ENCODE results near the gene WBP1. TPM values are rescaled to one million over a fixed set of nuclear protein-coding genes. Genes with fewer than 3 reads are reported as not detected.

Gene WBP1
- total RNA-seq, 1 experiment from 2014 or later, result 64.4 TPM

DNA sequence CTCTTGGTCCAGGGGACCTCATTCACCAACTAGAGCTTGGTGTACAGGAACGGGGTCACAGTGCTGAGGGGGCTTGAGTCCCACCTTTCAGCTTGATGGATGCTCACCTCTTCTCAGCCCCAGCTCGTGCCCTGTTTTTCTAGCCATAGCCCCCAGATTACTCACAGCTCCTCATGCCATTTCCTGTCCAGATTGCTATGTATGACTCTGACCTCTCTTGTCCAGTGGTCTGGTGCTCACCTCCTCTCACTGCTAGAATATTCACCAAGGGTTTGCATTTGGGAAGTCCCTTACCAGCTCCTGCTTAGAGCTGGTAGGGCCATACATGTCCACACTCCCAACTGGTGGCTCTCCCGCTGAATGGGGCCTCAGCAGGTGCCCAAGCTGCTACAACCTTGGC is 35.3 kb downstream of the WBP1 start:
- Histone ChIP-seq H3K4me1 (ENCODE audit: insufficient read depth, low read length) (peaks cover 11% of the 10 kb centered on the region), H3K9me2 (replicated peaks; ENCODE audit: low read length) (no peaks in the 10 kb centered on the region), H3F3A (ENCODE audit: low read length, unreplicated experiment) (no peaks in the 10 kb centered on the region), H3K4me2 (ENCODE audit: low read length) (no peak overlapping the region), H3K9me3 (ENCODE audit: low read length) (no peaks in the 10 kb centered on the region), H2AFZ (ENCODE audit: low read length) (no peak overlapping the region), H3K79me2 (ENCODE audit: low read length) (no peaks in the 10 kb centered on the region), H3K27ac (ENCODE audit: low read length) (no peak overlapping the region), H4K20me1 (ENCODE audit: low read length) (no peaks in the 10 kb centered on the region), H3K27me3 (ENCODE audit: low read length) (no peaks in the 10 kb centered on the region), H3K4me3 (ENCODE audit: low read length) (no peak overlapping the region), H3K36me3 (ENCODE audit: low read depth, low read length) (peaks cover 28% of the 10 kb centered on the region), H3K9ac (ENCODE audit: low read length) (no peak overlapping the region)
- ATAC-seq (no peak), DNase-seq (no peak)
- ChIA-PET CTCF (no interaction called here), POLR2A (ENCODE audit: unreplicated experiment) (no interaction called here)
- BruUV-seq (replicated peaks), result no TSS peak
- no peak for TF ChIP-seq EZH2phosphoT487 (IDR thresholded peaks at IDR 0.05; ENCODE audit: borderline replicate concordance, low read length)
- no peak for TF ChIP-seq EZH2 (IDR thresholded peaks at IDR 0.05; ENCODE audit: low read length, unreplicated experiment)
- TF ChIP-seq, protein P1, sequence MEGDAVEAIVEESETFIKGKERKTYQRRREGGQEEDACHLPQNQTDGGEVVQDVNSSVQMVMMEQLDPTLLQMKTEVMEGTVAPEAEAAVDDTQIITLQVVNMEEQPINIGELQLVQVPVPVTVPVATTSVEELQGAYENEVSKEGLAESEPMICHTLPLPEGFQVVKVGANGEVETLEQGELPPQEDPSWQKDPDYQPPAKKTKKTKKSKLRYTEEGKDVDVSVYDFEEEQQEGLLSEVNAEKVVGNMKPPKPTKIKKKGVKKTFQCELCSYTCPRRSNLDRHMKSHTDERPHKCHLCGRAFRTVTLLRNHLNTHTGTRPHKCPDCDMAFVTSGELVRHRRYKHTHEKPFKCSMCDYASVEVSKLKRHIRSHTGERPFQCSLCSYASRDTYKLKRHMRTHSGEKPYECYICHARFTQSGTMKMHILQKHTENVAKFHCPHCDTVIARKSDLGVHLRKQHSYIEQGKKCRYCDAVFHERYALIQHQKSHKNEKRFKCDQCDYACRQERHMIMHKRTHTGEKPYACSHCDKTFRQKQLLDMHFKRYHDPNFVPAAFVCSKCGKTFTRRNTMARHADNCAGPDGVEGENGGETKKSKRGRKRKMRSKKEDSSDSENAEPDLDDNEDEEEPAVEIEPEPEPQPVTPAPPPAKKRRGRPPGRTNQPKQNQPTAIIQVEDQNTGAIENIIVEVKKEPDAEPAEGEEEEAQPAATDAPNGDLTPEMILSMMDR (conservative IDR thresholded peaks at IDR 0.05; ENCODE audit: low read depth, low read length), result no peak
- intact Hi-C loops (cut with micrococcal nuclease), result no loop called here

DNA sequence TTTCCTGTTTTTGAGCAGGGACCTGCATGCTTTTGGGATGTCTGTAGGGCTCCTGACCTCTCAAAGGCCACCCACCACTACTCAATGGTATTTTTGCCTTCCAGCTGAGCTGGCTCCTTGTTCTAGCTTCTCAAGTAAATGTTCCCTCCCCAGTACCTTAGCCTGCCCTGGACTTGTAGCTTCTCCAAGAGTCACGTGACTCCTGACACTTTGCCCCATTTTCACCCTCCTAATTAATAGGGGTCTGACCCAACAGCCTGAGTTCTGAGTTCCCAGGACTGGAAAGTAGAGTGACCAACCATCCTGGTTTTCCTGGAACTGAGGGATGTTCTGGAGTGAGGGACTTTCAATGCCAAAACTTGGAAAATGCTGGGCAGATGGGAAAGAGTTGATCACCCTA is 37.2 kb downstream of the WBP1 start:
- Histone ChIP-seq H3K27ac (ENCODE audit: low read length) (no peak overlapping the region), H4K20me1 (ENCODE audit: low read length) (no peaks in the 10 kb centered on the region), H3K9me3 (ENCODE audit: low read length) (no peaks in the 10 kb centered on the region), H3K36me3 (ENCODE audit: low read depth, low read length) (peaks cover 28% of the 10 kb centered on the region), H3K9me2 (replicated peaks; ENCODE audit: low read length) (no peaks in the 10 kb centered on the region), H3K4me1 (ENCODE audit: insufficient read depth, low read length) (peaks cover 19% of the 10 kb centered on the region), H3K9ac (ENCODE audit: low read length) (no peak overlapping the region), H2AFZ (ENCODE audit: low read length) (no peak overlapping the region), H3K4me2 (ENCODE audit: low read length) (no peak overlapping the region), H3K79me2 (ENCODE audit: low read length) (no peaks in the 10 kb centered on the region), H3K4me3 (ENCODE audit: low read length) (no peak overlapping the region), H3F3A (ENCODE audit: low read length, unreplicated experiment) (no peaks in the 10 kb centered on the region), H3K27me3 (ENCODE audit: low read length) (no peaks in the 10 kb centered on the region)
- TF ChIP-seq EZH2phosphoT487 (IDR thresholded peaks at IDR 0.05; ENCODE audit: borderline replicate concordance, low read length), result no peak
- TF ChIP-seq, protein P1 (conservative IDR thresholded peaks at IDR 0.05; ENCODE audit: low read depth, low read length), result no peak
- TF ChIP-seq EZH2 (IDR thresholded peaks at IDR 0.05; ENCODE audit: low read length, unreplicated experiment), result no peak
- intact Hi-C loops (cut with micrococcal nuclease), result no loop called here
- ChIA-PET POLR2A (ENCODE audit: unreplicated experiment) (no interaction called here), CTCF (no interaction called here)
- DNase-seq (no peak), ATAC-seq (no peak)
- BruUV-seq (replicated peaks), result no TSS peak

DNA sequence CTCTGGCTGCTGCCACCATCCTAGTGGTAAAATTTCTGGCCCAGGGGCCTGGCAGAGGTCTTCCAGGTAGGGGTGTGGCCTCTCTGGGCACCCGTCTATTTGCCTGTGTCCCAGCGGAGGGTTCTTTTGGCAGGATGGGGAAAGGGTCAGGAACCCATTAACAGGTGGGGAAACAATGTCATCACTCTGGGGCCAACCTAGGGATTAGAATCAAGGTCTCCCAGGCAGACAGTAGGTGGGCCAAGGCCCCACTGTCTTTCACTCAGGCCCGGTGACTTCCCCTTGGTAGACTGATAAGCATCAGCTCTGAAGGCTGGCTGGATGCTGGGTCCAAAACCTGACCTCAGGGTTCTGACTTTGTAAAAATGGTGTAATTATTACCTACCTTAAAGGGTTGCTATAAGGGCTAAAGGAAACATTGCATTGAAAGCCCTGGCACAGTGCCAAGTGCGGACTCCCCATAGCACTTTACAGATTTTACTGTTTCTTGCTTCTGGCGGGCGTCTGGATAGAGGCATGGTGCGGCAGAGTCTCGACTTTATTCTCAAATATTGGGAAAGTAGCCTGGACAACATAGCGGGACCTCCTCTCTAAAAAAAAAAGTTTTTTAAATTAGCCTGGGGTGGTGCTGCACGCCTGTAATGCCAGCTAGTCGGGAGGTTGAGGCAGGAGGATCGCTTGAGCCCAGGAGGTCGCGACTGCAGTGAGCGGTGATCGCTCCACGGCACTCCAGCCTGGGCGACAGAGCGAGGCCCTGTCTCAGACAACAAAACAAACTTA is 38.9 kb downstream of the WBP1 start:
- H3K27ac ChIP-seq (ENCODE audit: low read length), result no peak overlapping the region
- peak overlapping the region; percentile 87; the same call in 1 of the 2 replicates for H2AFZ ChIP-seq (ENCODE audit: low read length)
- peaks cover 13% of the 10 kb centered on the region; the same call in 1 of the 2 replicates for H3K36me3 ChIP-seq (ENCODE audit: low read depth, low read length)
- no TSS peak for BruUV-seq (replicated peaks)
- peak overlapping the region; percentile 67; the same call in 1 of the 2 replicates for H3K4me3 ChIP-seq (ENCODE audit: low read length)
- H4K20me1 ChIP-seq (ENCODE audit: low read length), result no peaks in the 10 kb centered on the region
- peak overlapping the region; percentile 94 for H3K4me2 ChIP-seq (ENCODE audit: low read length)
- ChIA-PET POLR2A (ENCODE audit: unreplicated experiment) (no interaction called here), CTCF (no interaction called here)
- no peaks in the 10 kb centered on the region for H3K9me3 ChIP-seq (ENCODE audit: low read length)
- TF ChIP-seq EZH2phosphoT487 (IDR thresholded peaks at IDR 0.05; ENCODE audit: borderline replicate concordance, low read length) (no peak), EZH2 (IDR thresholded peaks at IDR 0.05; ENCODE audit: low read length, unreplicated experiment) (no peak)
- TF ChIP-seq, protein P1 (conservative IDR thresholded peaks at IDR 0.05; ENCODE audit: low read depth, low read length), result no peak
- no peak for ATAC-seq
- no peaks in the 10 kb centered on the region for H3K9me2 ChIP-seq (replicated peaks; ENCODE audit: low read length)
- intact Hi-C loops (cut with micrococcal nuclease), result no loop called here
- no peaks in the 10 kb centered on the region for H3F3A ChIP-seq (ENCODE audit: low read length, unreplicated experiment)
- H3K4me1 ChIP-seq (ENCODE audit: insufficient read depth, low read length), result peaks cover 19% of the 10 kb centered on the region
- H3K79me2 ChIP-seq (ENCODE audit: low read length), result no peaks in the 10 kb centered on the region
- no peak overlapping the region for H3K9ac ChIP-seq (ENCODE audit: low read length)
- no peaks in the 10 kb centered on the region for H3K27me3 ChIP-seq (ENCODE audit: low read length)
- DNase-seq, result no peak

Data from PC-3 (cell line).